Uterus (tissue), 4 donors: ENCODE results near the gene GALNT9. TPM values are rescaled to one million over a fixed set of nuclear protein-coding genes. Genes with fewer than 3 reads are reported as not detected.
"Not testable (repeated sequence)": the region's sequence is repeated elsewhere in the genome, so short reads cannot be mapped to it uniquely, and the experiment has no call there.

ENCODE experiments used
- DNase-seq, 2 donors: peaks; one replicate each; pipeline ENCODE4 v3.0.0-alpha.2; 2019 to 2020
- H3K27ac ChIP-seq, 2 donors: fragments of 200-600 bp; sonication (generic); 1 replicate in 1 of 2; 2 replicates in 1 of 2; pipeline ENCODE4 v1.5.1; 2016 to 2018
- H3K27me3 ChIP-seq, 2 donors: fragments of 200-600 bp; sonication (generic); one replicate each; pipeline ENCODE4 v1.5.1; 2018 to 2019; ENCODE audit warnings: control low read depth in 1 of 2
- H3K36me3 ChIP-seq, 2 donors: fragments of 200-600 bp; sonication (generic); one replicate each; pipeline ENCODE4 v1.5.1; 2019; ENCODE audit warnings: control low read depth in 1 of 2
- H3K4me1 ChIP-seq, 2 donors: fragments of 200-600 bp; sonication (generic); one replicate each; pipeline ENCODE4 v1.5.1; 2018 to 2019; ENCODE audit warnings: control low read depth in 1 of 2
- H3K4me3 ChIP-seq, 2 donors: fragments of 200-600 bp; sonication (generic); 1 replicate in 1 of 2; 2 replicates in 1 of 2; pipeline ENCODE4 v1.5.1; 2018 to 2019; ENCODE audit warnings: mild to moderate bottlenecking in 1 of 2
- H3K9me3 ChIP-seq, 2 donors: fragments of 200-600 bp; sonication (generic); one replicate each; pipeline ENCODE4 v1.5.1; 2019; ENCODE audit warnings: control low read depth in 1 of 2
- CTCF ChIP-seq, 4 experiments: fragments of 200-600 bp in 2 of 4; fragments of 450-650 bp in 2 of 4; sonication (generic) in 2 of 4; IDR thresholded peaks; one replicate each; pipeline ENCODE4 v1.5.1; 2016 to 2019; ENCODE audit warnings: antibody characterized with exemption in 4 of 4, mild to moderate bottlenecking in 2 of 4, moderate library complexity in 1 of 4
- POLR2A ChIP-seq, 2 donors: fragments of 450-650 bp; IDR thresholded peaks; one replicate each; pipeline ENCODE4 v1.6.1; 2016; ENCODE audit warnings: antibody characterized with exemption in 2 of 2, mild to moderate bottlenecking in 1 of 2, moderate library complexity in 1 of 2
- intact Hi-C: fragments of 100-400 bp; cut with DNase I; formaldehyde crosslinking; loops from one replicate; pipeline ENCODE4 v1.15.1; 2023; ENCODE audit warnings: low total_unique reads
- total RNA-seq, 4 donors: library from RNA; depleted of rRNA in 3 of 4; stranded (reverse); fragments of >200 nt in 3 of 4; gene quantifications; one replicate each; pipeline versions ENCODE4 v1.1.0 to v1.2.4, GENCODE V29; 2014 to 2023
- donor health status: DM: yes; HTN: yes; CAD: no.

GALNT9 gene
- total RNA-seq, 4 donors from 2014 or later: 1.5 to 4.3 TPM; not detected in 2

GRCh38 chr12:132300789-132301722 is 28.3 kb downstream of the GALNT9 start:
- intact Hi-C loops: no loop called here
- DNase-seq: no peak
- Histone ChIP-seq H3K9me3 (no peaks in the 10 kb centered on the region), H3K27ac (no peak overlapping the region), H3K4me3 (no peak overlapping the region), H3K4me1 (no peaks in the 10 kb centered on the region), H3K36me3 (no peaks in the 10 kb centered on the region), H3K27me3 (no peaks in the 10 kb centered on the region)
- no peak for TF ChIP-seq POLR2A (IDR thresholded peaks at IDR 0.05)
- TF ChIP-seq CTCF (IDR thresholded peaks at IDR 0.05): no peak

GRCh38 chr12:132296063-132296462 is 33.3 kb downstream of the GALNT9 start:
- Histone ChIP-seq H3K27me3 (no peaks in the 10 kb centered on the region), H3K9me3 (no peaks in the 10 kb centered on the region)
- intact Hi-C loops: no loop called here

GRCh38 chr12:132295561-132295960 is 33.8 kb downstream of the GALNT9 start:
- H3K4me1 ChIP-seq, DNase-seq, H3K4me3 ChIP-seq, H3K27me3 ChIP-seq, H3K36me3 ChIP-seq, intact Hi-C loops, H3K27ac ChIP-seq, H3K9me3 ChIP-seq: not testable (repeated sequence)

More at GRCh38 chr12:132296063-132296462, 33.3 kb downstream of the GALNT9 start:
- TF ChIP-seq POLR2A (IDR thresholded peaks at IDR 0.05) (no peak), CTCF (IDR thresholded peaks at IDR 0.05) (no peak)
- Histone ChIP-seq H3K27ac (no peak overlapping the region), H3K4me1 (no peaks in the 10 kb centered on the region), H3K36me3 (no peaks in the 10 kb centered on the region), H3K4me3 (no peak overlapping the region)
- DNase-seq: no peak

- intact Hi-C loops: no loop called here
- H3K27me3 ChIP-seq: no peaks in the 10 kb centered on the region
- no peaks in the 10 kb centered on the region for H3K9me3 ChIP-seq
Observed at GRCh38 chr12:132295101-132295526, 34.3 kb downstream of the GALNT9 start.

More at GRCh38 chr12:132295101-132295526, 34.3 kb downstream of the GALNT9 start:
- Histone ChIP-seq H3K27ac (no peak overlapping the region), H3K36me3 (no peaks in the 10 kb centered on the region), H3K4me3 (no peak overlapping the region), H3K4me1 (no peaks in the 10 kb centered on the region)
- no peak for DNase-seq
- TF ChIP-seq POLR2A (IDR thresholded peaks at IDR 0.05): no peak
- no peak for TF ChIP-seq CTCF (IDR thresholded peaks at IDR 0.05)
